Coronary artery (tissue), 2 donors: Measurements from ENCODE around the gene ALKBH1.

Source experiments
- DNase-seq: peaks from one replicate; pipeline ENCODE4 v3.0.0-alpha.2; 2017; ENCODE audit warnings: low spot score
- H3K27ac ChIP-seq, 2 donors: fragments of 200-600 bp; sonication (generic); one replicate each; pipeline ENCODE4 v1.5.1; 2016 to 2019
- H3K4me3 ChIP-seq: fragments of 200-600 bp; sonication (generic); 2 replicates; pipeline ENCODE4 v1.5.1; 2016; ENCODE audit warnings: mild to moderate bottlenecking, moderate library complexity
- CTCF ChIP-seq: fragments of 200-600 bp; sonication (generic); IDR thresholded peaks from one replicate; pipeline ENCODE4 v1.5.1; 2019; ENCODE audit warnings: antibody characterized with exemption

The ALKBH1 gene

DNA sequence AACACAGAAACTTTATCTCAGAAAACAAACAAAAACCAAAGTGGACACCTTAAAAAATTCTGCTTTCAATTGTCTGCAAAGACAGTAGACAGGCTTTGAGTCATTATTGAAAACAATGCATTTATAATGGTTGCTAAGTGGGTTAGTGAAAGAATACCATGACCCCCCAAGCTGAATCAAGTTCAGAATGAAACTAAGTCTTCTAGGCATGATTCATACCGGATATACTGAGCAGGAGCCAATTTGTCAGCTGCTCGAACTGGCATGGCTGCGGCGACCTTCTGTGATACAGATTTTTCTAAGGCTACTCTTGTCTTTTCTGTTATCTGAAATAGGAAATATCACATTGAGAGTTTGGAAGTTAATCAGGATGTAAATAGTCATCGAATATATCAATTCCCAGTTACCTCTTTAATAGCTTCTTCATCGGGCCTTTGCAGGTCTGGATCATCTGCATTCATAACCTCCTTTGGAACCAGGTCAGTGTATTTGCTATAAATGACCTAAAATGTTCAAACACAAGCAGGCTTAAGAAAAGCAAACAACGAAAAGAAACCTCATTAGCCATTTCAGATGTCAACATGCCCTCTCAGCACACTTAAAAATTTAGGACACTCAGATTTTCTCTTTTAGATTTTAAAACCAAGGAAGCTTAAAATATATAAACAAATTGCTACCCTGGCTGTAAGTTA, 30.9 kb upstream of the ALKBH1 start:
- no peak overlapping the region for H3K4me3 ChIP-seq
- no peak for TF ChIP-seq CTCF
- no peak for DNase-seq
- H3K27ac ChIP-seq, result no peak overlapping the region

DNA sequence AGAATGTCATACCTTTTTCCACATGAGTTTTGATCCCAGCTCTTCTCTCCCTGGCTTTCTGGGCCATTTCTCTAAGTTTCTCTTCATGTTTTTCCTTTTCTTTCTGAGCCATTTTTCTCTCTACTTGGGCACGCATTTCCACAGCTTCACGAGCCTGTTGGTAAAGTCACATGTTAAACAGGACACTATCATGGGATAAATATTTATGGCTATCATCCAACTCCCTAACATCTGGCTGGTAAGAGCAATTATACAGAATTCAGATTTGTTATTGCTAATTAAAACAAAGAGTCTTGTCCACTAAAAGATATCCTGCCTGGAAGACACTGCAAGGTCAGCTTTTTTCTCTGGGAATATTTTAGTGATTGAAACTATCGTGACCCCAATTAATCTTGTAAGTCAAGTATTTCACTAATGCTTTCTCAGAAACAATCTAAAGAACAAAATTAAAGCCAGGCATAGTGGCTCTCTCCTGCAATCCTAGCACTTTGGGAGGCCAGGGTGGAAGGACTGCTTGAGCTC, 23.2 kb upstream of the ALKBH1 start:
- Histone ChIP-seq H3K4me3 (no peak overlapping the region), H3K27ac (no peak overlapping the region)
- TF ChIP-seq CTCF, result no peak
- DNase-seq, result no peak

GRCh38 chr14:77722301-77722700, 14.5 kb upstream of the ALKBH1 start:
- DNase-seq, result no peak
- Histone ChIP-seq H3K4me3 (no peak overlapping the region), H3K27ac (no peak overlapping the region)
- no peak for TF ChIP-seq CTCF

GRCh38 chr14:77721437-77721836, 13.6 kb upstream of the ALKBH1 start:
- Histone ChIP-seq H3K4me3 (no peak overlapping the region), H3K27ac (no peak overlapping the region)
- TF ChIP-seq CTCF, result no peak
- DNase-seq, result no peak

- TF ChIP-seq CTCF, result no peak
- no peak overlapping the region for H3K4me3 ChIP-seq
- no peak overlapping the region for H3K27ac ChIP-seq
- no peak for DNase-seq
Measured at GRCh38 chr14:77717608-77718305, 9.9 kb upstream of the ALKBH1 start.

DNA sequence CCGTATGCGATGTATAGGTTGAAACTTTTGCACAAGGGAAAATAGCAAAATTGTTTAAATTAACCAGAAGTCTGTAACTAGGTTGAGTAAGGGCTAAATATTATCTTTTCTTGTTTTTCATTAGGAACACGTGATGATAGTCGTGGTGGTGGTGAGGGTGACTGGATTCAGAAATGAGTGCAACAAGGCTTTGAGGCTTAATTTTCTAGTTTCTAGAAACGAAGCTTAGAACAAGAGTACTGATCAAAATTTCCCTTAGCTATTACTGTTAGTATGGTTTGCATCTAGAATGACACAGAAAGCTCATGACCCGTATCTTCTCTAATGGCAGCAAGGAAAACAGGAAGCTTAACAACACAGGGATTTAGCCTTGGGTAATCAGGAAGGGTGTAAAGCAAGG, 7.1 kb upstream of the ALKBH1 start:
- no peak for DNase-seq
- H3K27ac ChIP-seq, result no peak overlapping the region
- TF ChIP-seq CTCF, result no peak
- no peak overlapping the region for H3K4me3 ChIP-seq

GRCh38 chr14:77710364-77710763, 2.5 kb upstream of the ALKBH1 start:
- DNase-seq, result no peak
- no peak for TF ChIP-seq CTCF
- H3K4me3 ChIP-seq, result no peak overlapping the region
- H3K27ac ChIP-seq, result no peak overlapping the region
